Dendritic cell treated with granulocyte-macrophage colony-stimulating factor and Interleukin-4, amounts not matched to agents 40 ng/mL and 50 ng/mL, for 4 days (primary cell): ENCODE measurements around the gene SOX9.

Source experiments
- H3K27ac Mint-ChIP-seq: one replicate; pipeline ENCODE4 v1.8.0; 2022; ENCODE audit warnings: mild to moderate bottlenecking, mixed read lengths
- H3K27me3 Mint-ChIP-seq: one replicate; pipeline ENCODE4 v1.8.0; 2022; ENCODE audit warnings: mild to moderate bottlenecking, mixed read lengths
- H3K36me3 Mint-ChIP-seq: one replicate; pipeline ENCODE4 v1.8.0; 2022; ENCODE audit warnings: low read depth, mixed read lengths
- H3K4me1 Mint-ChIP-seq: one replicate; pipeline ENCODE4 v1.8.0; 2022; ENCODE audit warnings: low read depth, mixed read lengths
- H3K4me3 Mint-ChIP-seq: one replicate; pipeline ENCODE4 v1.8.0; 2022; ENCODE audit warnings: mild to moderate bottlenecking, moderate library complexity, mixed read lengths
- H3K9me3 Mint-ChIP-seq: one replicate; pipeline ENCODE4 v1.8.0; 2022; ENCODE audit warnings: mixed read lengths
- intact Hi-C: fragments of 100-400 bp; cut with micrococcal nuclease; formaldehyde crosslinking; loops from one replicate; pipeline ENCODE4 v1.15.0; 2022

The SOX9 gene

GRCh38 chr17:72146371-72146770, 25.6 kb downstream of the SOX9 start:
- H3K27ac Mint-ChIP-seq = no peak overlapping the region
- no peak overlapping the region for H3K4me3 Mint-ChIP-seq
- peaks cover 2% of the 10 kb centered on the region for H3K27me3 Mint-ChIP-seq
- H3K36me3 Mint-ChIP-seq = no peaks in the 10 kb centered on the region
- intact Hi-C loops = no loop called here
- no peaks in the 10 kb centered on the region for H3K4me1 Mint-ChIP-seq
- H3K9me3 Mint-ChIP-seq = peaks cover 20% of the 10 kb centered on the region

GRCh38 chr17:72150632-72151460, 30.0 kb downstream of the SOX9 start:
- intact Hi-C loops = no loop called here
- H3K9me3 Mint-ChIP-seq = peaks cover 16% of the 10 kb centered on the region
- peaks cover 5% of the 10 kb centered on the region for H3K27me3 Mint-ChIP-seq
- no peaks in the 10 kb centered on the region for H3K36me3 Mint-ChIP-seq
- no peak overlapping the region for H3K4me3 Mint-ChIP-seq
- H3K27ac Mint-ChIP-seq = no peak overlapping the region
- H3K4me1 Mint-ChIP-seq = no peaks in the 10 kb centered on the region

GRCh38 chr17:72151565-72152386, 31.0 kb downstream of the SOX9 start:
- no peak overlapping the region for H3K27ac Mint-ChIP-seq
- peaks cover 7% of the 10 kb centered on the region for H3K9me3 Mint-ChIP-seq
- H3K4me3 Mint-ChIP-seq = no peak overlapping the region
- no peaks in the 10 kb centered on the region for H3K36me3 Mint-ChIP-seq
- intact Hi-C loops = no loop called here
- H3K27me3 Mint-ChIP-seq = peaks cover 5% of the 10 kb centered on the region
- no peaks in the 10 kb centered on the region for H3K4me1 Mint-ChIP-seq

- H3K36me3 Mint-ChIP-seq = no peaks in the 10 kb centered on the region
- no peaks in the 10 kb centered on the region for H3K9me3 Mint-ChIP-seq
- intact Hi-C loops = no loop called here
- no peak overlapping the region for H3K27ac Mint-ChIP-seq
- no peaks in the 10 kb centered on the region for H3K4me1 Mint-ChIP-seq
- H3K27me3 Mint-ChIP-seq = peaks cover 5% of the 10 kb centered on the region
- H3K4me3 Mint-ChIP-seq = no peak overlapping the region
Measured at GRCh38 chr17:72152387-72152929, 31.6 kb downstream of the SOX9 start.

- H3K4me3 Mint-ChIP-seq = no peak overlapping the region
- intact Hi-C loops = no loop called here
- no peaks in the 10 kb centered on the region for H3K27me3 Mint-ChIP-seq
- H3K4me1 Mint-ChIP-seq = no peaks in the 10 kb centered on the region
- no peak overlapping the region for H3K27ac Mint-ChIP-seq
- H3K36me3 Mint-ChIP-seq = no peaks in the 10 kb centered on the region
- peaks cover 36% of the 10 kb centered on the region for H3K9me3 Mint-ChIP-seq
Measured at GRCh38 chr17:72158895-72159885, 38.4 kb downstream of the SOX9 start.

- Mint-ChIP-seq H3K4me3 (no peak overlapping the region), H3K9me3 (peaks cover 36% of the 10 kb centered on the region), H3K27ac (no peak overlapping the region), H3K27me3 (no peaks in the 10 kb centered on the region), H3K4me1 (no peaks in the 10 kb centered on the region), H3K36me3 (no peaks in the 10 kb centered on the region)
- intact Hi-C loops = no loop called here
Measured at GRCh38 chr17:72162569-72162968, 41.7 kb downstream of the SOX9 start.

- intact Hi-C loops = no loop called here
- H3K27ac Mint-ChIP-seq = no peak overlapping the region
- H3K4me3 Mint-ChIP-seq = no peak overlapping the region
- H3K36me3 Mint-ChIP-seq = no peaks in the 10 kb centered on the region
- no peaks in the 10 kb centered on the region for H3K27me3 Mint-ChIP-seq
- H3K4me1 Mint-ChIP-seq = no peaks in the 10 kb centered on the region
- peaks cover 31% of the 10 kb centered on the region for H3K9me3 Mint-ChIP-seq
Measured at GRCh38 chr17:72163474-72163873, 42.7 kb downstream of the SOX9 start.

- H3K27me3 Mint-ChIP-seq = no peaks in the 10 kb centered on the region
- H3K9me3 Mint-ChIP-seq = peaks cover 24% of the 10 kb centered on the region
- no peak overlapping the region for H3K4me3 Mint-ChIP-seq
- H3K27ac Mint-ChIP-seq = no peak overlapping the region
- intact Hi-C loops = no loop called here
- no peaks in the 10 kb centered on the region for H3K36me3 Mint-ChIP-seq
- no peaks in the 10 kb centered on the region for H3K4me1 Mint-ChIP-seq
Measured at GRCh38 chr17:72164158-72164739, 43.4 kb downstream of the SOX9 start.

GRCh38 chr17:72165192-72165866, 44.5 kb downstream of the SOX9 start:
- intact Hi-C loops = no loop called here

GRCh38 chr17:72165867-72166439, 45.1 kb downstream of the SOX9 start:
- intact Hi-C loops = no loop called here
- Mint-ChIP-seq H3K4me1 (no peaks in the 10 kb centered on the region), H3K27me3 (no peaks in the 10 kb centered on the region), H3K9me3 (peaks cover 9% of the 10 kb centered on the region), H3K36me3 (no peaks in the 10 kb centered on the region), H3K27ac (no peak overlapping the region), H3K4me3 (no peak overlapping the region)

More at GRCh38 chr17:72165192-72165866, 44.5 kb downstream of the SOX9 start:
- Mint-ChIP-seq H3K27me3 (no peaks in the 10 kb centered on the region), H3K36me3 (no peaks in the 10 kb centered on the region), H3K4me1 (no peaks in the 10 kb centered on the region), H3K9me3 (peaks cover 15% of the 10 kb centered on the region), H3K4me3 (no peak overlapping the region), H3K27ac (no peak overlapping the region)

GRCh38 chr17:72167593-72167992, 46.8 kb downstream of the SOX9 start:
- no peaks in the 10 kb centered on the region for H3K27me3 Mint-ChIP-seq
- H3K4me1 Mint-ChIP-seq = no peaks in the 10 kb centered on the region
- H3K36me3 Mint-ChIP-seq = no peaks in the 10 kb centered on the region
- intact Hi-C loops = no loop called here
- H3K9me3 Mint-ChIP-seq = no peaks in the 10 kb centered on the region
- H3K27ac Mint-ChIP-seq = no peak overlapping the region
- no peak overlapping the region for H3K4me3 Mint-ChIP-seq

GRCh38 chr17:72169823-72170222, 49.0 kb downstream of the SOX9 start:
- Mint-ChIP-seq H3K4me3 (no peak overlapping the region), H3K27ac (no peak overlapping the region), H3K36me3 (no peaks in the 10 kb centered on the region), H3K9me3 (no peaks in the 10 kb centered on the region), H3K27me3 (no peaks in the 10 kb centered on the region), H3K4me1 (no peaks in the 10 kb centered on the region)
- intact Hi-C loops = no loop called here
